ENCODE data around the gene ZBTB7C.

The ZBTB7C gene

GRCh38 chr18:48182779-48183178 is 226.4 kb downstream of the ZBTB7C start:
- DNase-seq: no peak

GRCh38 chr18:48181857-48182256 is 227.3 kb downstream of the ZBTB7C start:
- no peak for DNase-seq

- no peak for DNase-seq
These were observed 227.9 kb downstream of the ZBTB7C start for GRCh38 chr18:48181087-48181823.

GRCh38 chr18:48179666-48180065 is 229.5 kb downstream of the ZBTB7C start:
- DNase-seq: no peak

GRCh38 chr18:48179001-48179400 is 230.2 kb downstream of the ZBTB7C start:
- DNase-seq: no peak

GRCh38 chr18:48176909-48177308 is 232.3 kb downstream of the ZBTB7C start:
- no peak for DNase-seq

- no peak for DNase-seq
These were observed 235.6 kb downstream of the ZBTB7C start for GRCh38 chr18:48173557-48173956.

GRCh38 chr18:48172226-48173006 is 236.8 kb downstream of the ZBTB7C start:
- DNase-seq: no peak

GRCh38 chr18:48171490-48172188 is 237.5 kb downstream of the ZBTB7C start:
- no peak for DNase-seq

GRCh38 chr18:48170651-48171050 is 238.5 kb downstream of the ZBTB7C start:
- no peak for DNase-seq

- no peak for DNase-seq
These were observed 240.3 kb downstream of the ZBTB7C start for GRCh38 chr18:48168861-48169260.

- DNase-seq: no peak
These were observed 241.3 kb downstream of the ZBTB7C start for GRCh38 chr18:48167897-48168253.

GRCh38 chr18:48166336-48166875 is 242.8 kb downstream of the ZBTB7C start:
- no peak for DNase-seq

GRCh38 chr18:48165111-48165866 is 243.9 kb downstream of the ZBTB7C start:
- no peak for DNase-seq

- DNase-seq: no peak
These were observed 244.5 kb downstream of the ZBTB7C start for GRCh38 chr18:48164701-48165100.

- no peak for DNase-seq
These were observed 245.1 kb downstream of the ZBTB7C start for GRCh38 chr18:48164116-48164515.

- DNase-seq: no peak
These were observed 245.5 kb downstream of the ZBTB7C start for GRCh38 chr18:48163738-48164115.

GRCh38 chr18:48162956-48163737 is 246.0 kb downstream of the ZBTB7C start:
- no peak for DNase-seq

- peak in 1 of 2 experiments; percentile 32 for DNase-seq
These were observed 247.1 kb downstream of the ZBTB7C start for GRCh38 chr18:48161911-48162698.

- peak in 1 of 2 experiments; percentile 41 for DNase-seq
These were observed 247.8 kb downstream of the ZBTB7C start for GRCh38 chr18:48161191-48161910.
